A549 treated with ZK216348 at 1 μM for 4 hours (cell line): ENCODE data around the gene RNF44. TPM values are rescaled to one million over a fixed set of nuclear protein-coding genes. Genes with fewer than 3 reads are reported as not detected.

Experiments
- total RNA-seq: library from RNA; stranded (reverse); fragments of 200-300 nt; extraction: Qiagen RNA extraction; gene quantifications from 5 replicates; pipeline ENCODE4 v1.2.3, GENCODE V29; 2022; ENCODE audit warnings: low read depth

The RNF44 gene
- 22.0 to 41.5 TPM (median 37.5 TPM) in 5 replicates for total RNA-seq

DNA sequence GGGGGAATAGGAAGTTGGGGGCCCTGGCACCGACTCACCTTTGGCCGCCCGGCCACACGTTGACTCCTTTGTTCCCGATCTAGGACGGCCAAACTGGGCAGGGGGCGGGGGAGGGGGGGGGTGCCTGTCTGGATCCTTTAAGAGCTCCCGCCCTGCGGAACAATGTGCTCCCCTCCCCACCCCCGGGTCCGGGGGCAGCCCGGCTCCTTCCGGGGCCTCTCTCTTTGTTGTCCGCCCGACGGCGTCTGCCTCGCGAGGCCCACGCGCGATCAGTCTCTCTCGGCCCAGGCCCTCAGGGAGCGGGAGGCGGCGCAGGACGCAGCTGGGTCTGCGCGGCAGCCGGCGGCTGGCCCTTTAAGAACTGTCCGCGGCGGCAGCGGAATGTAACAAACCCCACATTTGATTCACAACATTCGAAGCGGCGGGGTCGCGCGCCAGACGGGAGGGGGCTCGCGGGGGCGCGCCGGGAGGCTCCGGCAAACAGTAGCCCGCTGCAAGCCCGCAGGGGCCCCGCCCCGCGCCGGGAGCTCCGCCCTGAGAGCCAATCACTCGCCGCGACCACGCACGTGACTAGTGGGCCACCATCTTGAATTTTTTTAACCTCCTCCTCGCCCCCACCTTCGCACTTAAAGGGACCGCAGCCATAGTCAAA is at the start of gene RNF44:
Gene RNF44 (minus strand): TSS at position 501 of the 652 bp plus-strand sequence. CDS start 4,930 bp downstream, outside the sequence.

DNA sequence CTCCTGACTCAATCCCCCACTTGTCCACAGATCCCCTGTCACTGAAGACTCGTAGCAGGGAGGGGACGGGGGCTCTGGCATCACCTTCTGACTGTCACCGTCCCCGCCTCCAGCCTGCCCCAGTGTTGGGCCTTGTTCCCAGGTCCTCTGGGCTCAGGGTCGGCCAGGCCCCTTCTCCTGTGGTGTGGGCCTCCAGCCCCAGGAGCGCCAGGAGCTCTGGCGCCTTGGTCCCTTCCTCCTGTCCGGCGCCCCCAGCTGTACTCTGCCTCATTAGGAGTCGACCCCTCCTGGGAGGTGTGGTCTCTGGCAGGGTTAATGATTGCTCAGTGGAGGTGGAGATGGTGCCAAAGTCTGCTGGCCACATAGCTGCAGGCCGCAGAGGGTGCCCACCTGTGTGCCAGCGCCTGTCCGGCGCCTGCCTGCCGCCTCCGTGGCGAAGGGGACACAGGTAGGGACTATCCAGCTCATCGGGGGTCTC is 11.8 kb upstream of the RNF44 start, which contains the start of gene CDHR2:
Gene CDHR2 (plus strand): TSS at position 376 of the 478 bp plus-strand sequence. CDS start 16,011 bp downstream, outside the sequence.

Other genes with a start within 250 kb of the RNF44 start
- gene KIAA1191, start 175.6 kb downstream of the RNF44 start, total RNA-seq = 63.5 to 87.1 TPM (median 76.1 TPM) in 5 replicates
- 0.02 to 1.2 TPM (median 0.10 TPM) in 5 replicates for gene ARL10, start 171.9 kb downstream of the RNF44 start, total RNA-seq
- gene NOP16, start 148.8 kb downstream of the RNF44 start, total RNA-seq = 109 to 138 TPM (median 126 TPM) in 5 replicates
- gene HIGD2A, start 148.7 kb downstream of the RNF44 start, total RNA-seq = 227 to 279 TPM (median 258 TPM) in 5 replicates
- gene CLTB, start 120.9 kb downstream of the RNF44 start, total RNA-seq = 75.3 to 132 TPM (median 128 TPM) in 5 replicates
- 44.2 to 53.4 TPM (median 47.5 TPM) in 5 replicates for gene FAF2, start 89.0 kb downstream of the RNF44 start, total RNA-seq
- gene CDHR2, start 11.9 kb upstream of the RNF44 start, total RNA-seq = 0.05 to 0.21 TPM (median 0.09 TPM) in 4 of 5 replicates, not detected in the other
- 7.3 to 10.8 TPM (median 10.2 TPM) in 5 replicates for gene GPRIN1, start 72.8 kb upstream of the RNF44 start, total RNA-seq
- 0.53 to 1.4 TPM (median 1.2 TPM) in 5 replicates for gene SNCB, start 93.1 kb upstream of the RNF44 start, total RNA-seq
- gene EIF4E1B, start 93.3 kb upstream of the RNF44 start, total RNA-seq = not detected in 5 replicates
- 45.8 to 68.2 TPM (median 62.5 TPM) in 5 replicates for gene TSPAN17, start 110.1 kb upstream of the RNF44 start, total RNA-seq